IPS-15b (cell line): ENCODE measurements around the gene CKS1B.
A peak's percentile ranks its signal among the peaks of the same experiment; 100 is the strongest.
"Not testable (repeated sequence)": the region's sequence is repeated elsewhere in the genome, so short reads cannot be mapped to it uniquely, and the experiment has no call there.

Experiments
- H3K27me3 ChIP-seq: one replicate; pipeline ENCODE4 v1.6.1; 2013; ENCODE audit warnings: low read length; ENCODE audit not compliant: control insufficient read depth, insufficient read depth
- H3K36me3 ChIP-seq: one replicate; pipeline ENCODE4 v1.6.1; 2013; ENCODE audit warnings: low read length; ENCODE audit not compliant: control insufficient read depth, insufficient read depth
- H3K4me1 ChIP-seq: one replicate; pipeline ENCODE4 v1.6.1; 2013; ENCODE audit warnings: mild to moderate bottlenecking, low read length; ENCODE audit not compliant: control insufficient read depth, insufficient read depth
- H3K4me3 ChIP-seq: one replicate; pipeline ENCODE4 v1.5.1; 2013; ENCODE audit warnings: low read depth, low read length
- H3K9ac ChIP-seq: one replicate; pipeline ENCODE4 v1.6.1; 2013; ENCODE audit warnings: low read depth, mild to moderate bottlenecking, low read length
- H3K9me3 ChIP-seq: one replicate; pipeline ENCODE4 v1.6.1; 2013; ENCODE audit warnings: mild to moderate bottlenecking, low read length; ENCODE audit not compliant: control insufficient read depth, insufficient read depth

Gene CKS1B

DNA sequence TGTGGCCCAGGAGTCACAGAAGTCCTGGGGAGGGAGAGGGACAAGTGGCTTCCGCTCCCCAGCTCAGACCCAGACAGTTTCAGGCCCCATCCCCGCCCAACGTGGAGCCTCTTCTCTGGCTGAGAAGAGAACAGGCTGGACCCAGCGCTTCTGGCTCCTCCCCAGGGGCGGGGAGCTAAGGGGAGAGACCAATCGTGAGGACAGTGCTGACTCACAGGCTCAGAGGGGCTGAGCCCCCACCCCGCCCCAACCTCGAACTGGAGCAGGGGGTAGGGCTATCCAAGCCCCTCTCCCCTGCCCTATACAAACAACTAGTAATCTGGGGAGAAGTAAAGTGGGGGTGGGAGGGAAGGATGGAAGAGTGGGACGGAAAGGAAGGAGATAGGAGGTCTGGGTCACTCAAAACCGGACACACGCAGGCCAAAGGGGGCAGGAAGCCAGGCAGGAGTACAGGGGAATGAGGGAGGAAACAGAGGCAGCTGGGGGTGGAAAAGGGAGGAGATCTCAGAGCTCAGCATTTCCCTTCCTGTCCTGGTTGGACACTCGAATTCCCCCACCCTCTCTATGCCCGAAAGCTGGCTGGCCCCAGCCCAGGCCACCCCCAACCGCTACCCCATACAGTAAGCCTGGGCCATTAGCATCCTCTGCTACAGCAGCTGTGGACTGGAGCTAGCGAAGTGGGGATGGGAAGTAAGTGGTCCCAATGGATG lies 3.7 kb upstream of the CKS1B start, which contains the start of gene SHC1:
SHC1 (minus strand) TSS at position 117 of the 710 bp plus-strand sequence. CDS start 221 bp downstream, outside the sequence.
- H3K4me1 ChIP-seq: peaks cover 7% of the 10 kb centered on the region
- peak within 1 kb of the TSS; percentile 56 for H3K9ac ChIP-seq
- no peaks in the 10 kb centered on the region for H3K27me3 ChIP-seq
- no peaks in the 10 kb centered on the region for H3K9me3 ChIP-seq
- H3K36me3 ChIP-seq: peaks cover 24% of the 10 kb centered on the region
- H3K4me3 ChIP-seq: peak within 1 kb of the TSS; percentile 76

DNA sequence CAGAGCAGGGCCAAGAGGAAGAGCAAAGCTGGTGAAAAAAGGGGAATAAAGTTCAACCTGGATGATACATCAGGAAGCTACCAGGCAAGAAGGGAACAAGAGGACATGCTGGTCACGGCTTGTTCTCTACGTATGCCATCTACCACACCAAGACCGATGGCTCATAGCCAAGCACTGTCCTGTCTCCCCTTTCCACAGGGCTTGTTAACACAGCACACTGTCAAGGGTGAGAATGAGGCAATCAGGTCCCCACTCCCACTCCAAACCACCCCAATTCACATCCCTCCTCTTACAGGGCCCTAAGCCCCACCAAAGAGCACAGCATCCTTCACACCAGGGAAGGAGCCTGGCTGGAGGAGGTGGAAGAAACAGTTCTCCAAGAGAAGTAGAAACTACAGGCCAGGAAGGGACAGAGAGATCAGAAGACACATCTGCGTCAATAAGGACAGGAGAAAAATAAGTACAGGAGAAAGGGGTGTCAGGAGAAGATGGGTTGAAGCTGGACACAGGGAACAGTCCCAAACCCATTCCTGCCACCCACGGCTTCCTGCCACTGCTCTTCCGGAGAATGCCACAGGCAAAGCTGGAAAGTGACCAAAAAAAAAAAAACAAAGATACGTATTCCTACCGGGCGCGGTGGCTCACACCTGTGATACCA lies 3.0 kb upstream of the CKS1B start:
- H3K9ac ChIP-seq: peak overlapping the region; percentile 56
- peaks cover 9% of the 10 kb centered on the region for H3K4me1 ChIP-seq
- H3K9me3 ChIP-seq: no peaks in the 10 kb centered on the region
- no peaks in the 10 kb centered on the region for H3K27me3 ChIP-seq
- H3K4me3 ChIP-seq: peak overlapping the region; percentile 76
- peaks cover 19% of the 10 kb centered on the region for H3K36me3 ChIP-seq

DNA sequence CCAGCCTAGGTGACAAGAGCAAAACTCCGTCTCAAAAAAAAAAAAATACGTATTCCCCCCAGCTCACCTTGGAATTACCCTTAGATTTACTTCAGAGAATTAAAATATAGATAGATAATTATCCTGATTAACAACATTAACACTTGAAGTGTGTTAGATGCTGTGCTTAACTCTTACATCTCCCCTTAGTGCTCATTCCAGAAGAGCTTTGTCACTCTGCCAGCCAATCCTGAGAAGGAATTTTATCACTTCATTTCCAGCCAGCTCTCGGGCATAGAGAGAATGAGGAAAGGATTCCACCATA lies 2.3 kb upstream of the CKS1B start:
- Histone ChIP-seq H3K27me3 (no peaks in the 10 kb centered on the region), H3K4me1 (peaks cover 13% of the 10 kb centered on the region), H3K4me3 (peak overlapping the region; percentile 31), H3K9me3 (no peaks in the 10 kb centered on the region), H3K36me3 (peaks cover 12% of the 10 kb centered on the region), H3K9ac (no peak overlapping the region)

DNA sequence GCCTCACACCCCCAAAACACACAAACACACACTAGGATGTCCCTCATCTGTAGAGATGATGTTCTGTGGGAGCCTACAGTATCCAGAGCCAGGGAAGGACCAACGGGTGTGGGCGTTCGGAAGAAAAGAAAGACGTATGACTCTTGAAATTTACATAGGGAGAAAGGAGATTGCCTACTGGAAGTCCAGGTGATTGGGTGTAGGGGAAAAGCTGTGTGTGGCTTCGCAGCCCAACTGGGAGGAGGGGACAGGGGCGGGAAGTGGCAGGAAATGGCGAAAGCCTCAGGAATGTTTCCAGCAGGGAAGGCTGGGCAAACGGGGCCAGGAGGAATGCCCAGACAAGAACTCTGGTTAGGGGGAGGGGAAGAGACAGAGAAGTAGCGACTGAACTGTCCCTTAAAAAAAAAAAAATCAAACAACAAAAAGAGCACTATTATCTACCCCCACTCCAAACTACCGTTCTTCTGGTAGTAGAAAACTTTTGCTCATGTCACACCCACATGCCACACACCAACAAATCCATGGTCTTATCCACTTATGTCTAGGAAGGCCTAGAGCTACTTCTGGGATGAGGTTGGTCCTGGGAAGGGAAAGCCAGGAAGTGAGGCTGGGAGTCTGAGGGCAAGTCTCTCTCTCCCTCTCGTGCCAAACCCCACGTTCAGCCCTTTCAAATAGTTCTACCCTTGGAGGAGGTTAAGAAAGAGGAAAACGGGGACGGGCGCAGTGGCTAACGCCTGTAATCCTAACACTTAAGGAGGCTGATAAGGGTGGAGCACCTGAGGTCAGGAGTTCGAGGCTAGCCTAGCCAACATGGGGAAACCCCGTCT lies 1.8 kb upstream of the CKS1B start:
- Histone ChIP-seq H3K4me3 (peak overlapping the region; percentile 78), H3K4me1 (peaks cover 13% of the 10 kb centered on the region), H3K9me3 (no peaks in the 10 kb centered on the region), H3K36me3 (peaks cover 6% of the 10 kb centered on the region), H3K27me3 (no peaks in the 10 kb centered on the region), H3K9ac (peak overlapping the region; percentile 91)

DNA sequence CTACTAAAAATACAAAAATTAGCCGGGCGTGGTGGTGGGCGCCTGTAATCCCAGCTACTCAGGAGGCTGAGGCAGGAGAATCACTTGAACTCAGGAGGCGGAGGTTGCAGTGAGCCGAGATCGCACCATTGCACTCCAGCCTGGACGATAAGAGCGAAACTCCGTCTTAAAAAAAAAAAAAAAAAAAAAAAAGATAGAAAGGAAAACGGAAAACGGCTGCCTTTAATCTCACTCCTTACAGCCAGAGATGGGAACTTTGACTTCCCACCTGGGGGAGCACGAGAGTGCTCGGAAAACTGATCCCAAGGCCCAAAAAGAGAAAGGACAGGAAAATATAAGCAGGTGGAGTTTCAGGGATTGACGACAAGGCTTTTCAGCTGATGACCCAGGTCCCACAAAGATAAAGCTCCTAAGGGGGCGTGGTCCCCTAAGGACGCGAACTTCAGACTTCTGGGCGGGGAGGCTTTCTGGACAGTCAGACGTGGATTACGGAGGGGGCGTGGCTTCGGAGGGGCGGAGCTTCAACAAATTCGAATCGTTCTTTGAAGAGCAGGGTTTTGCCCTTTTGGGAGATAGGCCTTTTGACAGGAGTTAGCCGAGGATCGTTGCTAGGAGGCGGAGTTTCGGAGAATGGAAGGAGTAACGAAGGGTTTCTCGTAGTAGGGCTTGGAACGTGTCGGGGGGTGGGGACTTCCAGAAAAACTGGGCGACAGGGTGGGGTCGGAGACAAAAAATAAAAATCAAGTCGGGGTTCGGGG lies 958 bp upstream of the CKS1B start:
- Histone ChIP-seq H3K9ac (peak overlapping the region; percentile 90), H3K4me3 (peak overlapping the region; percentile 78), H3K36me3 (peaks cover 6% of the 10 kb centered on the region), H3K27me3 (no peaks in the 10 kb centered on the region), H3K9me3 (no peaks in the 10 kb centered on the region), H3K4me1 (peaks cover 13% of the 10 kb centered on the region)

DNA sequence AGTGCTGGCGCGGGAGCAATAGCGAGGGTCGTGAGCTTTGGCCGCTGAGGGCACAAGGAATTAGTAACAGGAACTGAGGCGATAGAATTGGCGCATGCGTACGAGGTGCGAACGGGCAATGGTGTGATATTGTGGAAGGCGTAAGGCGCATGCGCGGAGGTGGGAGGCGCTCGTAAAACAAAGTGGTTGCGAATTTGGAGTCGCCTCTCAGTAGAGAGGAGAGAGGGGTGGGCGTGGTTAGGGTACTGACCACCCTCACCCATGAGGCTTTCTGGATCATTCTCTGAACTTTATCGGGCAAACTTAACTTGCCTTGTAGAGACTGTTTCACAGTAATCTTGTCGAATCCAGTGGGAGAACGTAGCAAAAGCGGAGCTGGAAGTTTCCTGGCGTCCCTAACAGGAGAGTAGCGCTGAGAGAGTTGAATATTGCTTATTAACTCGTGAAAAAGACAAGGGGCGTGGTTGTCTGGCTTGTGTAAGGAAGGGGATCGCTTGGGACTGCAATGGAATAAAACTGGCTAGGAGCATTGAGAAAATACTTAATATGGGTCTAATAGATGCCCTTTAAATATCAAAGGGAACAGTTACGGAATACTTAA lies 427 bp downstream of the CKS1B start:
- peak overlapping the region; percentile 78 for H3K9ac ChIP-seq

DNA sequence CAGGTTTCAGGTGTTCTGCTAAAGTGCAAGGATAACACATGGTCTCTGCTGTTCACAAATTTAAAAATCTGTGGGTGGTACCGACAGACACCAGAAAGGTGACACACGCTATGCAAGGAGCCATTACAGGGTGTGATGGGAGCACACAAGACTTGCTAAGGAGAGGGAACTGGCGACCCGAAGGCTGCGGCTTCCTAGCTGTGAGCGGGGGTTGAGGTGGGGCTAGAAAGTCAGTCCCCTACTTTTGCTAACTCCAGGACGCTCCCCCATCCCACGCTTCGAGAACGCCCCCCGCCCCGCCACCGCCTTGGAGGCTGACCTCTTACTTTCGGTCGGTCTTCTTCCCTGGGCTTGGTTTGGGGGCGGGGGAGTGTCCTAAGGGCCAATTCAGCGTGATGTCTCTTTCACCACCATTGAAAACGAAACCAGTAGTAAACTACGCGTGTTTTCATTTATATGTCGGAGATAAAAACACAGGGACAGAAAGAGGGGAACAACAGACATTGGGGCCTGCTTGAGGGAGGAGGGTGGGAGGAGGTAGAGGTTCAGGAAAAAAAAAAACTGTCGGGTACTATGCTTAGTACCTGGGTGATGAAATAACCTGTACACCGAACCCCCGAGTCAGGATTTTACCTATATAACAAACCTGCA lies 1.1 kb downstream of the CKS1B start:
- Histone ChIP-seq H3K36me3 (peaks cover 11% of the 10 kb centered on the region), H3K4me3 (peak overlapping the region; percentile 78), H3K27me3 (no peaks in the 10 kb centered on the region), H3K9me3 (no peaks in the 10 kb centered on the region), H3K4me1 (peaks cover 13% of the 10 kb centered on the region), H3K9ac (peak overlapping the region; percentile 78)

More for the DNA sequence above, 427 bp downstream of the CKS1B start:
- Histone ChIP-seq H3K9me3 (no peaks in the 10 kb centered on the region), H3K4me3 (peak overlapping the region; percentile 78), H3K36me3 (peaks cover 11% of the 10 kb centered on the region), H3K4me1 (peaks cover 13% of the 10 kb centered on the region), H3K27me3 (no peaks in the 10 kb centered on the region)

DNA sequence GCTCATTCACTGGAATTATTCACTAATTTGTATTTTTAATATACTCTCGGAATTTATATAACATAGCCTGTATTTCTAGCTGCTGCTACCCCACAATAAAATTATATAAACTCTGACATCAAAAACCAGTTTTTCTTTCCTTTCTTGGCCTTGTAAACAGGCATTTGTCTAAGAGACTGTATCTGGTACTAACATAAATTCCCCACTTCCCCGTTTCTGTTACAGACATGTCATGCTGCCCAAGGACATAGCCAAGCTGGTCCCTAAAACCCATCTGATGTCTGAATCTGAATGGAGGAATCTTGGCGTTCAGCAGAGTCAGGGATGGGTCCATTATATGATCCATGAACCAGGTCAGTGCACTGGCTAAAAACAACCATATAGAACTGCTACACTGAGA lies 3.3 kb downstream of the CKS1B start:
- H3K9ac ChIP-seq, H3K4me3 ChIP-seq, H3K27me3 ChIP-seq, H3K9me3 ChIP-seq, H3K4me1 ChIP-seq: not testable (repeated sequence)
- H3K36me3 ChIP-seq: peaks cover 15% of the 10 kb centered on the region

DNA sequence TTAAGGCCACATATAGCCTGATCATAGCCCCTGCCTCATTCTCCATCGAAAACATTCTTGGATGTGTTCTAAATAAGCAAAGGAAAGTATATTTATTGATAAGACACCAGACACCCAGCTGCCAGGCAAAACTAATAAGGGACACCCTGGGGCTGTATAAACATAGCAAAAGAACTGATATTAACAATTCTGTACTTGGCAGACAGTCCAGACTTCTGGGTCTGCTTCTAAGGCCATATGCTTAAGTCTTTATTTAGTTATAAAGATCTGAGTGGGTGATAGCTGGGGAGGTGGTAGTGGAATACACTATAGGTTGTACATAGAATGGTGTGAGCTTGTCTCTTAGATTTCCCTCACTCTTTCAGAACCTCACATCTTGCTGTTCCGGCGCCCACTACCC lies 3.9 kb downstream of the CKS1B start:
- H3K9ac ChIP-seq: no peak overlapping the region
- no peaks in the 10 kb centered on the region for H3K9me3 ChIP-seq
- H3K4me1 ChIP-seq: peaks cover 9% of the 10 kb centered on the region
- H3K36me3 ChIP-seq: peaks cover 15% of the 10 kb centered on the region
- no peaks in the 10 kb centered on the region for H3K27me3 ChIP-seq
- no peak overlapping the region for H3K4me3 ChIP-seq

DNA sequence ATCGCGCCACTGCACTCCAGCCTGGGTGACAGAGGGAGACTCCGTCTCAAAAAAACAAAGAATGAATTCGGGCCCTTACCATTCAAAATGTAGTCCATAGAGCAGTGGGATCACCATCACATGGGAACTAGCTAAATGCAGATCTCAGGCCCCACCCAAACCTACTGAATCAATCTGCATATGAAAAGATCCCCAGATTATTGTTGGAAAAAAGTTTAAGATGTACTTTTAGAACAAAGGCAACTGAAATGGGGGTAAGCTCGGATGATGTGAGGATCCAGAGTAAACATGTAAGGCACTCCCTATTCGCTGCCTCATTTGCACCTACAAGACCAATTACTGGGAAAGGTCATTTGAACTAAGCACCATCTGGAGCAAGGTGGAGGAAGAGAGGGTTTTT lies 7.9 kb downstream of the CKS1B start:
- Histone ChIP-seq H3K4me1 (peaks cover 3% of the 10 kb centered on the region), H3K9me3 (no peaks in the 10 kb centered on the region), H3K4me3 (peak overlapping the region; percentile 57), H3K36me3 (peaks cover 21% of the 10 kb centered on the region), H3K27me3 (no peaks in the 10 kb centered on the region), H3K9ac (peak overlapping the region; percentile 58)
